T47D (cell line): Measurements from ENCODE around the gene YDJC.
"Not testable (repeated sequence)": the region's sequence is repeated elsewhere in the genome, so short reads cannot be mapped to it uniquely, and the experiment has no call there.

Source experiments
- DNase-seq, 2 experiments: peaks; one replicate each; pipeline versions ENCODE4 v3.0.0 to v3.0.0-alpha.2; 2011 to 2012; ENCODE audit warnings: low read depth in 1 of 2, low spot score in 1 of 2
- JUND ChIP-seq: IDR thresholded peaks from 2 replicates; pipeline ENCODE4 v1.6.1; 2012; ENCODE audit warnings: low read depth
- in situ Hi-C: cut with HindIII; loops from 2 replicates; pipeline ENCODE4 v1.10.0; 2016; ENCODE audit warnings: low sequenced_read_pairs, low pct_unique_long_range_greater_than_20kb

YDJC gene

GRCh38 chr22:21661991-21662390 lies 32.2 kb upstream of the YDJC start:
- TF ChIP-seq JUND: no peak
- in situ Hi-C loops: no loop called here
- no peak for DNase-seq

DNA sequence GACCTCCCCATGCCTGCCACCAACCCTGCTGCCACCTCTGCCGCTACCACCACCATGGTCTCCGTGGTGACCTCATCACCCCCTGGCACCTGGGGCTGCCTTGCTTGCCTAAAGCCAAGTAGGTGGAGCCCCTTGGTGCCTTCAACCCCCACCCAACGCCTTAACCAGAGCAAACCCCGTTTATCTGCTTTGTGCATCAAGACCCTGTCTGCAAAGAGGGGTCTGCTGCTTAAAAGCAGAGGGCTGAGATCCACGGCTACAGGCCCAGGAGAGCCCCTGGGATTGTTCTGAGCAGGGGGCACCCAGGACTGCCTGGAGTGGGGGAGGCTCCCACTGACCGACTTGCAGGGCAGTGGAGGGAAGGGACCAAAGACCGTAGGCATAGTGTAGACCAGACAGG lies 31.1 kb upstream of the YDJC start:
- TF ChIP-seq JUND: no peak
- DNase-seq: no peak
- in situ Hi-C loops: no loop called here

GRCh38 chr22:21659864-21660525 lies 30.2 kb upstream of the YDJC start:
- no peak for TF ChIP-seq JUND
- no peak for DNase-seq
- in situ Hi-C loops: no loop called here

DNA sequence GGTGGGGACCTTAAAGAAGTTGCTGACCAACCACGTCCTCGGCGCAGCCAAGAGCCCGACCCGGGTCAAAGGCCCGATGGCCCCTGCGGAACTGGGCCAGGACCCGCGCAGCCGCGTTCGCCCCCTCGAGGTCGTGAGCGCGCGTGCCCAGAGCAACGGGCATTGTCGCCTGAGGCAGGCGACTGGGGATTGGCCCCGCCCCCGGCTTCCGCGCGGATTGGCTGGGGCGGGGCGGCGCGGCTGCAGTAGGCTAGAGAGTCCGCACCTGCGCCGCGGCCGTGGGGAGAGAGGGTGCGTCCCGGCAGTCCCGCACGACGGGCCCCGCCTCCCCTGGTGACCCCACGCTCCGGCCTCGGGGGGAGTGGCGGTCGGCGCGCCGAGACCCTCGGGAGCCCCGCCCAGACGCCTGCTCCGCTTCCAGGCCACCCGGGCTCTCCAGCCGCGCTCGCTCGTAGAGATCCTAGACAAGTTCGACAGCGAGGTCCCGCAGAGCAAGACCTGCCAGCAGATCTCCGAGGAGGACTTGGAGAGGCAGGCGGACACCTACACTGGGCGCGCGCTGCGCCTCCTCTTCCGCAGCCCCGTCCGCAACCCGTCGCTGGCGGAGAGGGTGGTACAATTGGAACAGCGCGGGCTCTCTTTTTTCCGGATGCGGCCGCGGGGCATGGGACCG lies 27.7 kb upstream of the YDJC start:
- in situ Hi-C loops: no loop called here
- DNase-seq: peak; percentile 89 to 92
- no peak for TF ChIP-seq JUND

GRCh38 chr22:21657020-21657359 lies 27.2 kb upstream of the YDJC start:
- TF ChIP-seq JUND: no peak
- in situ Hi-C loops: no loop called here
- DNase-seq: peak in 1 of 2 experiments; percentile 81

DNA sequence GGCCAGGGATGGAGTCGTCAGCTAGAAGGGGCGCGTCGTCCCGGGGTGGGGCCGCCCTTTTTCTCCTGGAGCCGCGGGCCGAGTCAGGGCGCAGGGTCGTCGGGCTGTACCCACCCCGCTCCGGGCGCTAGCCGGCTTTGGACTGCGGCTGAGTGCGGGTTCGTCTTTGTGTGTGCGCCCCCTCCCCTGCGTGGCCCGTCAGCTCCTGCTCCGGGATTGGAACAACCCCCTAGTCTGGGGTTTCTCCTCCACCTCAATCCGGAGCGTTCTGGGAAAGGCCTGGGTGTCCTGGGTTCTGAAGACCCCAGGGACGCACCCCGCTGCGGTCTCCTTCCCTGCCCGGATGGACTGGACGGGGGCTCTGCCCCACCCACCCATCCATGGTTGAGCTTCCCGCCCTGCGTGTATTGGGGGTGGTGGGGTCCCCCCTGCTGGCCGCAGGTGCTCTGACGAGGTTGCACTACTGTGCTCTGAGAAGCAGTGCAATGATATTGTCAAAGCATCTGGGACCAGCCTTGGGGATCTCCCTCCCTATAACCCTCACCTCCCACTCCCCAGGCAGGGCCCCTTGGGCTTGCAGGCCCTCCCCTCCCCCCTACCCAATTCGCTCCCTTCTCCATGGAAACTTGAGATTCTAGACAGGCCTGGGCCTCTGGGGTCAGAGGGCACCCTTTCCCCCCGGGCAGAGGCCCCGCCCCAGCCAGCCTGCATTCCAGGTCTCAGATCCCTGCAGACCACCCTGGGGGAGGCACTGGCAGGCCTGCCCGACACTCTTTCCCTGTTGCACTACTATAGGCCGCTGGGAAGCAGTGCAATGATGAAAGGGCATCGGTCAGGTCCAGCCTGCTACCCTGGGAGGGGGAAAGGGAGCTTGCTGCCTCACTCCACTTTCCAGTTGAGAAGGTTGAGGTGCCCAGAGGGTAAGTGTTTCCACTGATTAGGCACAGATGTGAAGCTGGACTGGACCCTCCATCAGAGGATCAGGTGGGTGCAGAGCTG lies 23.0 kb upstream of the YDJC start:
- in situ Hi-C loops: no loop called here
- no peak for DNase-seq
- TF ChIP-seq JUND: no peak

DNA sequence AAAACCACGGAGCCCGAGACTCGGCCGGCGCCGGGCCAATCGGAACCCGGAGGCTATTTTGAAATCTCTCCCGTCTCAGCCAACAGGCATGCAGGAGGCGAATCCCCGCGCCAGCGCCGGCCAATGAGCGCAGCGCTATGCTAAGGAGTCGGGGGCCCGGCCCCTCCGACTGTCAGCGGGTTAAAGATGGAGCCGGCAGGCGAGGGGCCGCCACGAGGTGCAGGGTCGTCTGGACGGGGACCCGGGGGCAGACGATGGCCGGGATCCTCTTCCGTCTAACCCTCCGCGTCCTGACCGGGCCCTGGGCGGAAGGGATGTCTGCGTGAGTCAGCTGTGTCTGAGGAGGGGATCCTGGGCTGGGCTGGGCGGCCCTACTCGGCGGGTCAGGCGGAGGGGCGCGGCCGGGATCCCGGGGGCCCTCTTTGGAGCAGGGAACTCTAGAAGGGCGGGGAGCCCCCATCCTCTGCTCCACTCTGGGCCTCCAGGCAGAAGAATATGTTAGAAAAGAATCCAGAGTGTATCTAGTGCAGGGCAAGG lies 22.3 kb upstream of the YDJC start:
- in situ Hi-C loops: no loop called here
- DNase-seq: peak; percentile 81 to 86

DNA sequence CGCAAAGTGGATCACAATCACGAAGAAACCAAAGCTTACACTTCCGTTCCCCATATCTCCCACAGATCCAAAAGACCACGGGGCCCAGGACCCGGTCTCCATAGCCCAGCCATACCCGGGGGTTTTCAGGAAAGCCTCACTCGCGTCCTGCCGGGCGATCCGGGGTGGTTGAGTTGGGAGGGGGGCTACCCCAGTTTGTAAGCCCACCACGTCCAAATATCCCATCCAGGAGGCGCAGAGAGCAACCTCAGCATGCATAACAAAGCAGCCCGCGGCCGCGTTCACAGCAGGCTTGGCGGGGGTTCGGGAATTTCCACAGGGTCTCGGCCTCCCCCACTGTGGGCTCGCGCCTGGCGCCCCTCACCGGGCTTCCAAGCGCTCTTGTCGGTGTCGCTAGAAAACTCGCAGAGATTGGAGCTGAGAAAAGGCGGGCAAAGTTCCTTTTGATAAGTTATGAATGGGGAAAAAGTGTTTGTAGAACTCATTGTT lies 21.7 kb upstream of the YDJC start:
- no peak for TF ChIP-seq JUND
- no peak for DNase-seq
- in situ Hi-C loops: no loop called here

More for the DNA sequence above, 22.3 kb upstream of the YDJC start:
- TF ChIP-seq JUND: no peak

DNA sequence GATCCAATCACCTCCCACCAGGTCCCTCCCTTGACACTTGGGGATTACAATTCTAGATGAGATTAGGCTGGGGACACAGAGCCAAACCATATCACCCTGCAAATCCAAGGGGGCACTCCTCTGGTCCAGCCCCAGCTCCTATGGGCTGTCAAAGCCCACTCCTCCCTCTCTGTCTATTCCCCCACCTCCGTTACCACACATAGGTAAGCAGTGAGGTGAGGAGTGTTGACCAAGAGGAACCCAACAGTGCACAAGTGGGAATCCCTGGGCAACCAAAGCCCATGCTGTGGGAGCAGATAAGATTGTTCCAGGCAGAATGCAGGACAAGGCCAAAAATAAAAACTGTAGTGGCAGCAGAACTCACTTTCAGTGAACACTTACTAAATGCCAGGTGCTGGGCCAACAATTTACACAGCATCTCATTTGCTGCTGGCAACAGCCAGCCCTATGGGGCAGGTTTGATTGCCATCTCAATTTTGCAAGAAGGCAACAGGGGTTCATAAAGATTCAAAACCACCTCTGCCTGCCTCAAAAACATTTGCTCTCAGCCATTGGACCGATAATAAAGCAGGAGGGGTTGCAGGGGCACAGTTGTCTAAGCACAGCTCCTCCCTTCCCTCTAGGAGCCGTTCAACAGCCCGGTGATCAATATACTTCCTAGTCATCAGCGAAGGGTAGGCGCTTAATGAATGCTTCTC lies 21.1 kb upstream of the YDJC start:
- TF ChIP-seq JUND: no peak
- DNase-seq: no peak
- in situ Hi-C loops: no loop called here

DNA sequence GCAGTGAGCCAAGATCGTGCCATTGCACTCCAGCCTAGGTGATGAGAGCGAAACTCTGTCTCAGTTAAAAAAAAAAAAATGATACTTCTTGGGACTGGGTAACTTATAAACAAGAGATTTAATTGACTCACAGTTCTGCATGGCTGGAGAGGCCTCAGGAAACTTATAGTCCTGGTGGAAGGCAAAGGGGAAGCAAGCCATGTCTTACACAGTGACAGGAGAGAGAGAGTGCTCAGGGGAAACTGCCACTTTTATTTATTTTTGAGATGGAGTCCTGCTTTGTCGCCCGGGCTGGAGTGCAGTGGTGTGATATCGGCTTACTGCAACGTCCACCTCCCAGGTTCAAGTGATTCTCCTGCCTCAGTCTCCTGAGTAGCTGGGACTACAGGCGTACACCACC lies 20.5 kb upstream of the YDJC start:
- no peak for TF ChIP-seq JUND
- no peak for DNase-seq
- in situ Hi-C loops: no loop called here

- in situ Hi-C loops: no loop called here
- TF ChIP-seq JUND: no peak
- DNase-seq: peak in 1 of 2 experiments; percentile 83
These were observed 17.1 kb upstream of the YDJC start for GRCh38 chr22:21646608-21647590.

- in situ Hi-C loops, DNase-seq: not testable (repeated sequence)
These were observed 15.7 kb upstream of the YDJC start for GRCh38 chr22:21645513-21645912.
